D721Med (cell line): ENCODE data around the gene HTT-AS.

Experiments
- DNase-seq: peaks from one replicate; pipeline ENCODE4 v3.0.0; 2011; ENCODE audit warnings: low spot score; ENCODE audit not compliant: insufficient read length
- FAIRE-seq: peaks from 2 replicates; lab custom pipeline; 2011; peaks lifted over from hg19 to GRCh38; lab: Jason Lieb, UNC
- TF ChIP-seq, protein P1 (sequence below): IDR thresholded peaks from 2 replicates; pipeline ENCODE4 v1.5.1; 2012; ENCODE audit warnings: mild to moderate bottlenecking, control low read depth; ENCODE audit not compliant: insufficient read depth; ENCODE audit errors: missing control alignments

HTT-AS gene

DNA sequence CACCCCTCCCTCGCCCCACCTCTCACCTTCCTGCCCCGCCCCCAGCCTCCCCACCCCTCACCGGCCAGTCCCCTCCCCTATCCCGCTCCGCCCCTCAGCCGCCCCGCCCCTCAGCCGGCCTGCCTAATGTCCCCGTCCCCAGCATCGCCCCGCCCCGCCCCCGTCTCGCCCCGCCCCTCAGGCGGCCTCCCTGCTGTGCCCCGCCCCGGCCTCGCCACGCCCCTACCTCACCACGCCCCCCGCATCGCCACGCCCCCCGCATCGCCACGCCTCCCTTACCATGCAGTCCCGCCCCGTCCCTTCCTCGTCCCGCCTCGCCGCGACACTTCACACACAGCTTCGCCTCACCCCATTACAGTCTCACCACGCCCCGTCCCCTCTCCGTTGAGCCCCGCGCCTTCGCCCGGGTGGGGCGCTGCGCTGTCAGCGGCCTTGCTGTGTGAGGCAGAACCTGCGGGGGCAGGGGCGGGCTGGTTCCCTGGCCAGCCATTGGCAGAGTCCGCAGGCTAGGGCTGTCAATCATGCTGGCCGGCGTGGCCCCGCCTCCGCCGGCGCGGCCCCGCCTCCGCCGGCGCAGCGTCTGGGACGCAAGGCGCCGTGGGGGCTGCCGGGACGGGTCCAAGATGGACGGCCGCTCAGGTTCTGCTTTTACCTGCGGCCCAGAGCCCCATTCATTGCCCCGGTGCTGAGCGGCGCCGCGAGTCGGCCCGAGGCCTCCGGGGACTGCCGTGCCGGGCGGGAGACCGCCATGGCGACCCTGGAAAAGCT is at the start of gene HTT-AS, which contains the start of gene HTT:
HTT-AS (minus strand) TSS at position 461 of the 768 bp plus-strand sequence.
HTT (plus strand) TSS at position 604 of the 768 bp plus-strand sequence; CDS start at position 749, 145 bp downstream.
- TF ChIP-seq, protein P1, sequence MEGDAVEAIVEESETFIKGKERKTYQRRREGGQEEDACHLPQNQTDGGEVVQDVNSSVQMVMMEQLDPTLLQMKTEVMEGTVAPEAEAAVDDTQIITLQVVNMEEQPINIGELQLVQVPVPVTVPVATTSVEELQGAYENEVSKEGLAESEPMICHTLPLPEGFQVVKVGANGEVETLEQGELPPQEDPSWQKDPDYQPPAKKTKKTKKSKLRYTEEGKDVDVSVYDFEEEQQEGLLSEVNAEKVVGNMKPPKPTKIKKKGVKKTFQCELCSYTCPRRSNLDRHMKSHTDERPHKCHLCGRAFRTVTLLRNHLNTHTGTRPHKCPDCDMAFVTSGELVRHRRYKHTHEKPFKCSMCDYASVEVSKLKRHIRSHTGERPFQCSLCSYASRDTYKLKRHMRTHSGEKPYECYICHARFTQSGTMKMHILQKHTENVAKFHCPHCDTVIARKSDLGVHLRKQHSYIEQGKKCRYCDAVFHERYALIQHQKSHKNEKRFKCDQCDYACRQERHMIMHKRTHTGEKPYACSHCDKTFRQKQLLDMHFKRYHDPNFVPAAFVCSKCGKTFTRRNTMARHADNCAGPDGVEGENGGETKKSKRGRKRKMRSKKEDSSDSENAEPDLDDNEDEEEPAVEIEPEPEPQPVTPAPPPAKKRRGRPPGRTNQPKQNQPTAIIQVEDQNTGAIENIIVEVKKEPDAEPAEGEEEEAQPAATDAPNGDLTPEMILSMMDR: no peak
- DNase-seq (peak; percentile 76), FAIRE-seq (no peak)

DNA sequence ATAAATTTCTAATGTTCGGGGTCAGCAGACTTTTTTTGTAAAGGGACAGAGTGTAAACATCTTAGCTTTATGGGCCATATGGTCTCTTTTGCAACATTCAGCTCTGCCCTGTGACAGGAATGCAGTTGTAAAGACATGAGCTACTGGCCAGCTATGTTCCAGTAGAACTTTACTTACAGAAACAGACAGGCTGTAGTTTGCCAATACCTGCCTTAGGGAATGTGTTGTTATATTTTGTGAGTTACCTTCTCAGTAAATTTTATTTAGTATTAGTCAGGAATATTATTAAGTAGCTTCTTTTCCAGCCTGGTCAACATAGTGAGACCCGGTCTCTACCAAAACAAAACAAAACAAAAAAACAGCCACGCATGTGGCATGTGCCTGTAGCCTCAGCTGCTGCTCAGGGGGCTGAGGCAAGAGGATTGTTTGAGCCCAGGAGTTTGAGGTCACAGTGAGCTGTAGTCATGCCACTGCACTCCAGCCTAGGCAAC is 48.9 kb upstream of the HTT-AS start:
- DNase-seq (no peak), FAIRE-seq (no peak)
- TF ChIP-seq, protein P1: no peak

DNA sequence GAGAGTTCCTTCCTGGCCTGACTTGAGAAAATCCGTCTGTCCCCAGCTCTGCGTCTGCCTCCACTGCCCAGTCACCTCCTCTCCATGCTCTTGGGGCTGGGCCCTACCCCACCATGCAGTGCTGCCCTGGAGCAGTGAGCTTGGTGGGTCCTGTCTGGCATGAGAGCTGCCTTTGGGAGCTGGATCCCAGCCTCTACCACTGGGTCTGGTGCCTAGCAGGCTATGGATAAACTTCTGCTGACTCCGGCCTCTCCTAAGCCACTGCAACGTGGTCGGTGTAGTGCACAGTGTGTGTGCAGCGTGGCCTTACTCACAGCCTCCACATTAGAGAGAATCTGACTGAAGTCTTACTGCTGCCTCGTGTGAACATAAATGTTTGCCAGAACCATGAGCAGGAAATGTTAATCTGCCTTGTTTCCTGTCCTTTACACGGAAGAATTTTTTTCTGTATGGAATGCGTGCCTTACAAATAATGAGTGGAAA is 47.8 kb upstream of the HTT-AS start:
- no peak for FAIRE-seq
- TF ChIP-seq, protein P1: no peak

DNA sequence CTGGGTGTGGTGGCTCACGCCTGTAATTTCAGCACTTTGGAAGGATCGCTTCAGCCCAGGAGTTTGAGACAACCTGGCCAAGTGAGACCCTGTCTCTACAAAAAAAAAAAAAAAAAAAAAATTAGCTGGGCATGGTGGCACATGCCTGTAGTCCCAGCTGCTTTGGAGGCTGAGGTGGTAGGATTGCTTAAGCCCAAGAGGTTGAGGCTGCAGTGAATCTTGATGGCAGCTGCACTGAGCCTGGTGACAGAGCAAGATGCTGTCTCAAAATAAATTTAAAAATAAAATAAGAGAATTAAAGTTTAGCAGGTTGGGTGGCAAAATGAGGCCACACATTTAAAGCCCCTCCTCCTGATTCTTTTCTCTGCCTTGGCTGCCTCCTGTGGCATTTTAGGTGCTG is 47.3 kb upstream of the HTT-AS start:
- no peak for FAIRE-seq
- no peak for DNase-seq
- TF ChIP-seq, protein P1: no peak

More for the DNA sequence above, 47.8 kb upstream of the HTT-AS start:
- no peak for DNase-seq

DNA sequence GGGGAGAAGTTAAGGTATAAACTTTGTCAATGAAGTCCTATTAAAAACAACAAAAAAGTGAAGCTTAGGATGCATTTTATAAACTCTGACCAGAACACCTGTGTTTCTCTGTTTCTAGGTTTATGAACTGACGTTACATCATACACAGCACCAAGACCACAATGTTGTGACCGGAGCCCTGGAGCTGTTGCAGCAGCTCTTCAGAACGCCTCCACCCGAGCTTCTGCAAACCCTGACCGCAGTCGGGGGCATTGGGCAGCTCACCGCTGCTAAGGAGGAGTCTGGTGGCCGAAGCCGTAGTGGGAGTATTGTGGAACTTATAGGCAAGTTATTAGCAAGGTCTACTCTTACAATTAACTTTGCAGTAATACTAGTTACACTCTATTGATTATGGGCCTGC is 46.8 kb upstream of the HTT-AS start:
- TF ChIP-seq, protein P1: no peak
- FAIRE-seq: no peak
- DNase-seq: no peak

DNA sequence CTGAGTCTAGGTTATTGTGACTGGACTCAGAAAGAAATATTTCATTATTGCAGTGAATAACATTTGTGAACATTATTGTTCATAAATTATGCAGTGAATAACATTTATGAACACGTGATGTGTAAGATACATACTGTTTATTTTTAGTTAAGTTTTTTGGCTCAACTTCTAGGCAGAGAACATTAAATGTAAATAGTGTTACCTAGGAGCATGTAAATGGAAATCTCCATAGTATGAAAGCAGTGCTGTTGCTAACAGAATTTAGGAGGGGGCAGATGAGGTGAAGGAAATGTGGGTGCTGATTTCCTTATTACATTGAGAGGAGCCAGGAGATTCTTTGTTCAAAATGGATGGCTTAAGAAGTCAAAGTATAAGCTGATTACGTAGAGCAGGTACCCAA is 45.1 kb upstream of the HTT-AS start:
- FAIRE-seq (no peak), DNase-seq (no peak)
- TF ChIP-seq, protein P1: no peak

DNA sequence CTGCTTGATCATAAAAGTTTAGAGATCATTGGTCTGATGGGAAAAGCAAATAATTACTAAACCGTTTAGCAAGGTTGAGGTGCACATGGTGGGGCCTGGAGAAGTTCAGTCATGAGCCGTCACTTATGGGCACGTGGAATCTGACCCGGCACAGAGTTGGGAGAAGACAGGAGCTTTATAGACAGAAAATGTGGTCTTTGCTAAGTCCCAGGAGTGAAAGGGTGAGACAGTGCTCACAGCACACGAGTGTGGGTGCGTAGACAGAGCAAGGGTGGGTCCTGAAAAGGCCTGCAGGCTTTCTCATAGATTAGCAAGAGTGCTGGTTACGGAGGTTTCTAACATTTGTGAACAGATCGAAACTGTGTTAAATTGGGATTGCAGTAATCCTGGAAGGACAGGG is 44.0 kb upstream of the HTT-AS start:
- DNase-seq: no peak
- no peak for FAIRE-seq
- TF ChIP-seq, protein P1: no peak
